ENCODE results near the gene NFAM1.

DNA sequence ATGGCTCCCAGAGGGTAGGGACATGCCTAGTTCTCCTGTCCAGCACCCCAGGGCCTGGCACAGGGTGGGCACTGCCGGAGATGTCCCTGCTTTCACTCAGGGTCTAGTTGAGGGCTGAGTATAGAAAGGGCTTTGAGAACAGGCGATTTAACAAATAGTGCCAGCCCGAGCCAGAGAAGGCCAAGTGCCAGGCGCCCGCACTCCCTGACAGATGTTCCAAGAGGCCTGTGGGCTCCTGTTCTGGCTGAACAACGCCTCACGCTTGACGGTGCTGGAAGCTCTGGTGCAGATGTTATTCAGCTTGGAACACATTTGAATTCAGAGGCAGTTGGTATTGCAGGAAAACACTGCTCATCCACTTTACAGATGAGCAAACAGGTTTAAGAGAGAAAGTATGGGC is 46.5 kb downstream of the NFAM1 start:
- no peak for TF ChIP-seq POLR2A (IDR thresholded peaks at IDR 0.05)
- TF ChIP-seq, protein P1, sequence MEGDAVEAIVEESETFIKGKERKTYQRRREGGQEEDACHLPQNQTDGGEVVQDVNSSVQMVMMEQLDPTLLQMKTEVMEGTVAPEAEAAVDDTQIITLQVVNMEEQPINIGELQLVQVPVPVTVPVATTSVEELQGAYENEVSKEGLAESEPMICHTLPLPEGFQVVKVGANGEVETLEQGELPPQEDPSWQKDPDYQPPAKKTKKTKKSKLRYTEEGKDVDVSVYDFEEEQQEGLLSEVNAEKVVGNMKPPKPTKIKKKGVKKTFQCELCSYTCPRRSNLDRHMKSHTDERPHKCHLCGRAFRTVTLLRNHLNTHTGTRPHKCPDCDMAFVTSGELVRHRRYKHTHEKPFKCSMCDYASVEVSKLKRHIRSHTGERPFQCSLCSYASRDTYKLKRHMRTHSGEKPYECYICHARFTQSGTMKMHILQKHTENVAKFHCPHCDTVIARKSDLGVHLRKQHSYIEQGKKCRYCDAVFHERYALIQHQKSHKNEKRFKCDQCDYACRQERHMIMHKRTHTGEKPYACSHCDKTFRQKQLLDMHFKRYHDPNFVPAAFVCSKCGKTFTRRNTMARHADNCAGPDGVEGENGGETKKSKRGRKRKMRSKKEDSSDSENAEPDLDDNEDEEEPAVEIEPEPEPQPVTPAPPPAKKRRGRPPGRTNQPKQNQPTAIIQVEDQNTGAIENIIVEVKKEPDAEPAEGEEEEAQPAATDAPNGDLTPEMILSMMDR (IDR thresholded peaks at IDR 0.05), result no peak
